Calu3 (cell line): Measurements from ENCODE around the gene COPE. TPM values are rescaled to one million over a fixed set of nuclear protein-coding genes. Genes with fewer than 3 reads are reported as not detected.

Experiments used
- BruUV-seq: library from RNA; stranded (reverse); fragments of 400-500 nt; replicated peaks from 2 replicates; lab custom pipeline; 2021; lab: Mats Ljungman, UMichigan
- CTCF ChIA-PET: fragments of 300-600 bp; sonication (Branson Sonifier 250); formaldehyde crosslinking; loops from one replicate; lab custom pipeline; 2022; ENCODE audit warnings: antibody characterized with exemption; lab: Charles Lee
- DNase-seq: peaks from one replicate; pipeline ENCODE4 v3.0.0; 2022
- H3K27ac Mint-ChIP-seq: one replicate; pipeline ENCODE4 v1.8.0; 2022; ENCODE audit warnings: mixed read lengths; ENCODE audit not compliant: unreplicated experiment
- H3K27me3 Mint-ChIP-seq: one replicate; pipeline ENCODE4 v1.8.0; 2022; ENCODE audit warnings: mixed read lengths; ENCODE audit not compliant: unreplicated experiment
- H3K36me3 Mint-ChIP-seq: one replicate; pipeline ENCODE4 v1.8.0; 2022; ENCODE audit warnings: mild to moderate bottlenecking, moderate library complexity, mixed read lengths; ENCODE audit not compliant: insufficient read depth, unreplicated experiment
- H3K4me1 Mint-ChIP-seq: one replicate; pipeline ENCODE4 v1.8.0; 2022; ENCODE audit warnings: mild to moderate bottlenecking, low read depth, mixed read lengths; ENCODE audit not compliant: unreplicated experiment
- H3K4me3 Mint-ChIP-seq: one replicate; pipeline ENCODE4 v1.8.0; 2022; ENCODE audit warnings: mild to moderate bottlenecking, low read depth, moderate library complexity, mixed read lengths; ENCODE audit not compliant: unreplicated experiment
- H3K9me3 Mint-ChIP-seq: one replicate; pipeline ENCODE4 v1.8.0; 2022; ENCODE audit warnings: low read depth, mixed read lengths; ENCODE audit not compliant: unreplicated experiment
- intact Hi-C: fragments of 100-400 bp; cut with micrococcal nuclease; formaldehyde crosslinking; loops from one replicate; pipeline ENCODE4 v1.10.0; 2022; ENCODE audit not compliant: unreplicated experiment
- total RNA-seq: library from RNA; stranded (reverse); gene quantifications from 2 replicates; pipeline ENCODE4 v1.2.3, GENCODE V29; 2022
- TF ChIP-seq, protein P1 (sequence below): fragments of 200-600 bp; IDR thresholded peaks from one replicate; pipeline ENCODE4 v1.8.0; 2022; ENCODE audit warnings: antibody characterized with exemption; ENCODE audit not compliant: unreplicated experiment

Gene COPE
- total RNA-seq, 1 experiment from 2014 or later = 143 TPM

- H3K4me3 Mint-ChIP-seq = no peak overlapping the region
- CTCF ChIA-PET = no interaction called here
- H3K9me3 Mint-ChIP-seq = no peaks in the 10 kb centered on the region
- H3K27me3 Mint-ChIP-seq = no peaks in the 10 kb centered on the region
- peaks cover 35% of the 10 kb centered on the region for H3K36me3 Mint-ChIP-seq
- BruUV-seq = no TSS peak
- intact Hi-C loops = no loop called here
- TF ChIP-seq, protein P1, sequence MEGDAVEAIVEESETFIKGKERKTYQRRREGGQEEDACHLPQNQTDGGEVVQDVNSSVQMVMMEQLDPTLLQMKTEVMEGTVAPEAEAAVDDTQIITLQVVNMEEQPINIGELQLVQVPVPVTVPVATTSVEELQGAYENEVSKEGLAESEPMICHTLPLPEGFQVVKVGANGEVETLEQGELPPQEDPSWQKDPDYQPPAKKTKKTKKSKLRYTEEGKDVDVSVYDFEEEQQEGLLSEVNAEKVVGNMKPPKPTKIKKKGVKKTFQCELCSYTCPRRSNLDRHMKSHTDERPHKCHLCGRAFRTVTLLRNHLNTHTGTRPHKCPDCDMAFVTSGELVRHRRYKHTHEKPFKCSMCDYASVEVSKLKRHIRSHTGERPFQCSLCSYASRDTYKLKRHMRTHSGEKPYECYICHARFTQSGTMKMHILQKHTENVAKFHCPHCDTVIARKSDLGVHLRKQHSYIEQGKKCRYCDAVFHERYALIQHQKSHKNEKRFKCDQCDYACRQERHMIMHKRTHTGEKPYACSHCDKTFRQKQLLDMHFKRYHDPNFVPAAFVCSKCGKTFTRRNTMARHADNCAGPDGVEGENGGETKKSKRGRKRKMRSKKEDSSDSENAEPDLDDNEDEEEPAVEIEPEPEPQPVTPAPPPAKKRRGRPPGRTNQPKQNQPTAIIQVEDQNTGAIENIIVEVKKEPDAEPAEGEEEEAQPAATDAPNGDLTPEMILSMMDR = no peak
- DNase-seq = no peak
- no peaks in the 10 kb centered on the region for H3K4me1 Mint-ChIP-seq
- no peak overlapping the region for H3K27ac Mint-ChIP-seq
Measured at GRCh38 chr19:18878058-18878797, 41.0 kb downstream of the COPE start.

GRCh38 chr19:18876865-18877264 is 42.3 kb downstream of the COPE start:
- Mint-ChIP-seq H3K9me3 (no peaks in the 10 kb centered on the region), H3K4me1 (no peaks in the 10 kb centered on the region), H3K27me3 (no peaks in the 10 kb centered on the region), H3K36me3 (peaks cover 45% of the 10 kb centered on the region), H3K4me3 (no peak overlapping the region), H3K27ac (no peak overlapping the region)
- DNase-seq = no peak
- TF ChIP-seq, protein P1 = no peak
- no TSS peak for BruUV-seq
- CTCF ChIA-PET = no interaction called here
- intact Hi-C loops = no loop called here

GRCh38 chr19:18875726-18876125 is 43.5 kb downstream of the COPE start:
- no peaks in the 10 kb centered on the region for H3K4me1 Mint-ChIP-seq
- no peak overlapping the region for H3K27ac Mint-ChIP-seq
- no peaks in the 10 kb centered on the region for H3K27me3 Mint-ChIP-seq
- H3K9me3 Mint-ChIP-seq = no peaks in the 10 kb centered on the region
- TF ChIP-seq, protein P1 = no peak
- CTCF ChIA-PET = interaction anchor here (0.6 kb wide), 1 partner anchor 76 kb away, joined by 5 read pairs; no protein-coding TSS in a partner anchor
- H3K36me3 Mint-ChIP-seq = peaks cover 50% of the 10 kb centered on the region
- intact Hi-C loops = no loop called here
- no TSS peak for BruUV-seq
- DNase-seq = no peak
- H3K4me3 Mint-ChIP-seq = no peak overlapping the region

DNA sequence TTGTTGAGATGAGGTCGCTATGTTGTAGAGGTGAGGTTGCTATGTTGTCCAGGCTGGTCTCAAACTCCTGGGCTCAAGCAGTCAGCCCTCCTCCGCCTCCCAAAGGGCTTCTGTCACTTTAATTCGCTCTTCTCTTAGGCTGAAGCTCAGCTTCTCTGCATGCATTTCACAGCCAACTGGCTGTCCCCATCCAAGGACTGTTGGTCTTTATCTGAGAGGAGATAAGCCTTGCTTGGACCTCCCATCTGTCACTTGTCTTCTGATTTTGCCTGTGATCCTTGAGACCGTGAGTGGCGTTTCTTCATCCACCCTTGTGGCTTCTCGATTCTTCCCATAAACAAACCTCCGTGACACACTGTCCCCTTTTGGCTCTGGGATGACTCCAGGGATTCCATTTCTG is 47.6 kb downstream of the COPE start:
- BruUV-seq = no TSS peak
- no peaks in the 10 kb centered on the region for H3K4me1 Mint-ChIP-seq
- H3K9me3 Mint-ChIP-seq = no peaks in the 10 kb centered on the region
- peaks cover 32% of the 10 kb centered on the region for H3K36me3 Mint-ChIP-seq
- no peak for DNase-seq
- intact Hi-C loops = no loop called here
- H3K27me3 Mint-ChIP-seq = no peaks in the 10 kb centered on the region
- no peak overlapping the region for H3K27ac Mint-ChIP-seq
- TF ChIP-seq, protein P1 = no peak
- CTCF ChIA-PET = interaction anchor here (0.7 kb wide), 1 partner anchor 486 kb away, joined by 5 read pairs; the partner anchor contains the start of gene GDF15
- no peak overlapping the region for H3K4me3 Mint-ChIP-seq
